Vagina (tissue), 2 donors: ENCODE data around the gene RND2.

ENCODE experiments used
- POLR2A ChIP-seq, 2 donors: fragments of 450-650 bp; IDR thresholded peaks; one replicate each; pipeline ENCODE4 v1.6.1; 2017; ENCODE audit warnings: antibody characterized with exemption in 2 of 2, mild to moderate bottlenecking in 2 of 2, moderate library complexity in 2 of 2
- TF ChIP-seq, protein P1 (sequence below), 3 experiments: fragments of 450-650 bp in 2 of 3; fragments of 200-600 bp in 1 of 3; sonication (generic) in 1 of 3; IDR thresholded peaks; one replicate each; pipeline ENCODE4 v1.5.1; 2017 to 2019; ENCODE audit warnings: antibody characterized with exemption in 3 of 3, mild to moderate bottlenecking in 2 of 3, moderate library complexity in 2 of 3

DNA sequence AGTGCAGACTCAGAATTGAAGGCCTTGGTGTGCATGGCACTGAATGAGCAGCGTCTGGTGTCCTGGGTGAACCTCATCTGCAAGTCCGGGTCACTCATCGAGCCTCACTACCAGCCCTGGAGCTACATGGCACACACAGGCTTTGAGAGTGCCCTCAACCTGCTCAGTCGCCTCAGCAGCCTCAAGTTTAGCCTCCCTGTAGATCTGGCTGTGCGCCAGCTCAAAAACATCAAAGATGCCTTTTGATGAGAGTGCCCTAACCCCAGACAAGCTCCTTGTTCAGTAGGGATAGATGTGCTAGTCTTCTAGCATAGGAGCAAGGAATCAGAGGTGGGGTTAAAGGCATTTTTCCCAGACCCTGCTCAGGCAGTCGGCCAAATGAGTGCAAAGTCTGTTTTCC lies 33.6 kb upstream of the RND2 start:
- TF ChIP-seq, protein P1, sequence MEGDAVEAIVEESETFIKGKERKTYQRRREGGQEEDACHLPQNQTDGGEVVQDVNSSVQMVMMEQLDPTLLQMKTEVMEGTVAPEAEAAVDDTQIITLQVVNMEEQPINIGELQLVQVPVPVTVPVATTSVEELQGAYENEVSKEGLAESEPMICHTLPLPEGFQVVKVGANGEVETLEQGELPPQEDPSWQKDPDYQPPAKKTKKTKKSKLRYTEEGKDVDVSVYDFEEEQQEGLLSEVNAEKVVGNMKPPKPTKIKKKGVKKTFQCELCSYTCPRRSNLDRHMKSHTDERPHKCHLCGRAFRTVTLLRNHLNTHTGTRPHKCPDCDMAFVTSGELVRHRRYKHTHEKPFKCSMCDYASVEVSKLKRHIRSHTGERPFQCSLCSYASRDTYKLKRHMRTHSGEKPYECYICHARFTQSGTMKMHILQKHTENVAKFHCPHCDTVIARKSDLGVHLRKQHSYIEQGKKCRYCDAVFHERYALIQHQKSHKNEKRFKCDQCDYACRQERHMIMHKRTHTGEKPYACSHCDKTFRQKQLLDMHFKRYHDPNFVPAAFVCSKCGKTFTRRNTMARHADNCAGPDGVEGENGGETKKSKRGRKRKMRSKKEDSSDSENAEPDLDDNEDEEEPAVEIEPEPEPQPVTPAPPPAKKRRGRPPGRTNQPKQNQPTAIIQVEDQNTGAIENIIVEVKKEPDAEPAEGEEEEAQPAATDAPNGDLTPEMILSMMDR (IDR thresholded peaks at IDR 0.05): no peak
- TF ChIP-seq POLR2A (IDR thresholded peaks at IDR 0.05): no peak
